Caco-2 (cell line): ENCODE data around the gene B3GALT6. TPM values are rescaled to one million over a fixed set of nuclear protein-coding genes. Genes with fewer than 3 reads are reported as not detected.

ENCODE experiments used
- BruUV-seq: library from RNA; stranded (reverse); fragments of 400-500 nt; replicated peaks from 2 replicates; lab custom pipeline; 2021; lab: Mats Ljungman, UMichigan
- CTCF ChIA-PET: fragments of 300-600 bp; sonication (Branson Sonifier 250); formaldehyde crosslinking; loops from one replicate; lab custom pipeline; 2022; ENCODE audit warnings: antibody characterized with exemption; lab: Charles Lee
- POLR2A ChIA-PET: fragments of 300-600 bp; sonication (Branson Sonifier 250); formaldehyde crosslinking; loops from one replicate; lab custom pipeline; 2022; ENCODE audit warnings: antibody characterized with exemption; lab: Charles Lee
- DNase-seq, 2 experiments: peaks; one replicate each; pipeline versions ENCODE4 v3.0.0 to v3.0.0-alpha.2; 2020 to 2022
- H3K27me3 ChIP-seq: replicated peaks from 2 replicates; pipeline ENCODE4 v1.6.0; 2011; ENCODE audit warnings: low read length; ENCODE audit not compliant: control insufficient read depth, insufficient read depth
- H3K36me3 ChIP-seq: 2 replicates; pipeline ENCODE4 v1.5.1; 2011; ENCODE audit warnings: low read length; ENCODE audit not compliant: control insufficient read depth, insufficient read depth
- H3K4me1 ChIP-seq: fragments of 250-450 bp; sonication (Bioruptor Pico); 2 replicates; pipeline ENCODE4 v1.5.1; 2020; ENCODE audit warnings: mild to moderate bottlenecking
- H3K4me3 ChIP-seq: 2 replicates; pipeline ENCODE4 v1.5.1; 2011; ENCODE audit warnings: low read depth, mild to moderate bottlenecking, control low read depth, low read length
- H3K9me3 ChIP-seq: fragments of 250-450 bp; sonication (Bioruptor Pico); 2 replicates; pipeline ENCODE4 v1.5.1; 2020; ENCODE audit warnings: mild to moderate bottlenecking, moderate library complexity
- H3K27ac Mint-ChIP-seq: one replicate; pipeline ENCODE4 v1.8.0; 2022; ENCODE audit warnings: mixed read lengths; ENCODE audit not compliant: unreplicated experiment
- H3K27me3 Mint-ChIP-seq: one replicate; pipeline ENCODE4 v1.8.0; 2022; ENCODE audit warnings: mixed read lengths; ENCODE audit not compliant: insufficient read depth, unreplicated experiment
- H3K36me3 Mint-ChIP-seq: one replicate; pipeline ENCODE4 v1.8.0; 2022; ENCODE audit warnings: mild to moderate bottlenecking, mixed read lengths; ENCODE audit not compliant: insufficient read depth, unreplicated experiment
- H3K4me1 Mint-ChIP-seq: one replicate; pipeline ENCODE4 v1.8.0; 2022; ENCODE audit warnings: low read depth, mixed read lengths; ENCODE audit not compliant: unreplicated experiment
- H3K4me3 Mint-ChIP-seq: one replicate; pipeline ENCODE4 v1.8.0; 2022; ENCODE audit warnings: mild to moderate bottlenecking, moderate library complexity, mixed read lengths; ENCODE audit not compliant: unreplicated experiment
- H3K9me3 Mint-ChIP-seq: one replicate; pipeline ENCODE4 v1.8.0; 2022; ENCODE audit warnings: mixed read lengths; ENCODE audit not compliant: unreplicated experiment
- CTCF ChIP-seq, 2 experiments: fragments of 200-600 bp in 1 of 2; IDR thresholded peaks; 1 replicate in 1 of 2; 2 replicates in 1 of 2; pipeline versions ENCODE4 v1.5.1 to v1.8.0; 2011 to 2022; ENCODE audit warnings: antibody characterized with exemption in 1 of 2, control low read depth in 1 of 2, inconsistent platforms in 1 of 2, low read depth in 1 of 2, low read length in 1 of 2, mild to moderate bottlenecking in 1 of 2, moderate library complexity in 1 of 2; ENCODE audit not compliant: insufficient read depth in 1 of 2, severe bottlenecking in 1 of 2, unreplicated experiment in 1 of 2
- intact Hi-C: fragments of 100-400 bp; cut with micrococcal nuclease; formaldehyde crosslinking; loops from one replicate; pipeline ENCODE4 v1.10.0; 2022; ENCODE audit not compliant: unreplicated experiment
- total RNA-seq: library from RNA; stranded (reverse); gene quantifications from 2 replicates; pipeline ENCODE4 v1.2.3, GENCODE V29; 2022

The B3GALT6 gene
- total RNA-seq, 1 experiment from 2014 or later, result 24.8 TPM

- POLR2A ChIA-PET, result no interaction called here
- CTCF ChIA-PET, result no interaction called here
- no peak for DNase-seq
These were observed 3.9 kb upstream of the B3GALT6 start for GRCh38 chr1:1228187-1228586.

GRCh38 chr1:1228596-1229321 lies 3.3 kb upstream of the B3GALT6 start:
- no TSS peak for BruUV-seq
- no peak for DNase-seq
- Histone ChIP-seq H3K9me3 (no peaks in the 10 kb centered on the region), H3K27me3 (no peaks in the 10 kb centered on the region), H3K4me3 (no peak overlapping the region), H3K4me1 (peaks cover 8% of the 10 kb centered on the region), H3K36me3 (peaks cover 2% of the 10 kb centered on the region; the same call in 1 of the 2 replicates)
- ChIA-PET POLR2A (no interaction called here), CTCF (no interaction called here)
- Mint-ChIP-seq H3K36me3 (peaks cover 44% of the 10 kb centered on the region), H3K4me1 (peaks cover 6% of the 10 kb centered on the region), H3K27me3 (no peaks in the 10 kb centered on the region), H3K9me3 (no peaks in the 10 kb centered on the region), H3K4me3 (no peak overlapping the region), H3K27ac (no peak overlapping the region)
- no peak for TF ChIP-seq CTCF (IDR thresholded peaks at IDR 0.05; ENCODE audit: insufficient read depth in 1 of 2, low read depth in 1 of 2, low read length in 1 of 2, severe bottlenecking in 1 of 2, unreplicated experiment in 1 of 2)
- intact Hi-C loops, result no loop called here

More at GRCh38 chr1:1228187-1228586, 3.9 kb upstream of the B3GALT6 start:
- Histone ChIP-seq H3K4me1 (peaks cover 6% of the 10 kb centered on the region), H3K9me3 (no peaks in the 10 kb centered on the region), H3K36me3 (peaks cover 2% of the 10 kb centered on the region; the same call in 1 of the 2 replicates), H3K4me3 (no peak overlapping the region), H3K27me3 (no peaks in the 10 kb centered on the region)
- Mint-ChIP-seq H3K4me3 (no peak overlapping the region), H3K27me3 (no peaks in the 10 kb centered on the region), H3K27ac (no peak overlapping the region), H3K4me1 (peaks cover 6% of the 10 kb centered on the region), H3K9me3 (no peaks in the 10 kb centered on the region), H3K36me3 (peaks cover 46% of the 10 kb centered on the region)
- no TSS peak for BruUV-seq
- intact Hi-C loops, result no loop called here
- TF ChIP-seq CTCF (IDR thresholded peaks at IDR 0.05; ENCODE audit: insufficient read depth in 1 of 2, low read depth in 1 of 2, low read length in 1 of 2, severe bottlenecking in 1 of 2, unreplicated experiment in 1 of 2), result no peak

- peak overlapping the region; percentile 34 for H3K27ac Mint-ChIP-seq
- H3K4me1 Mint-ChIP-seq, result peaks cover 6% of the 10 kb centered on the region
- Histone ChIP-seq H3K4me3 (no peak overlapping the region), H3K9me3 (no peaks in the 10 kb centered on the region), H3K4me1 (peaks cover 8% of the 10 kb centered on the region), H3K27me3 (no peaks in the 10 kb centered on the region), H3K36me3 (peaks cover 2% of the 10 kb centered on the region; the same call in 1 of the 2 replicates)
- TF ChIP-seq CTCF (IDR thresholded peaks at IDR 0.05; ENCODE audit: insufficient read depth in 1 of 2, low read depth in 1 of 2, low read length in 1 of 2, severe bottlenecking in 1 of 2, unreplicated experiment in 1 of 2), result no peak
- no TSS peak for BruUV-seq
- CTCF ChIA-PET, result no interaction called here
- no peaks in the 10 kb centered on the region for H3K27me3 Mint-ChIP-seq
- POLR2A ChIA-PET, result no interaction called here
- DNase-seq, result no peak
- H3K9me3 Mint-ChIP-seq, result no peaks in the 10 kb centered on the region
- H3K4me3 Mint-ChIP-seq, result no peak overlapping the region
- H3K36me3 Mint-ChIP-seq, result peaks cover 48% of the 10 kb centered on the region
- intact Hi-C loops, result loop anchor here (2.0 kb wide), 2 partner anchors 67 to 107 kb away; no protein-coding TSS in a partner anchor
These were observed 2.3 kb upstream of the B3GALT6 start for GRCh38 chr1:1229770-1230169.
